Omental fat pad (tissue), 4 donors: ENCODE results near the gene PTPRM. TPM values are rescaled to one million over a fixed set of nuclear protein-coding genes. Genes with fewer than 3 reads are reported as not detected.

Experiments
- ATAC-seq: fragments of 150-250 bp; one replicate; pipeline ENCODE4 v1.9.1; 2016; ENCODE audit warnings: mild to moderate bottlenecking, moderate library complexity; ENCODE audit not compliant: low FRiP score
- DNase-seq: peaks from one replicate; pipeline ENCODE4 v3.0.0-alpha.2; 2019; ENCODE audit warnings: low spot score
- total RNA-seq, 4 donors: library from RNA; depleted of rRNA; stranded (reverse); fragments of >200 nt; gene quantifications; one replicate each; pipeline ENCODE4 v1.1.0, GENCODE V29; 2016
- TF ChIP-seq, protein P1 (sequence below), 3 donors: fragments of 450-650 bp; IDR thresholded peaks; one replicate each; pipeline ENCODE4 v1.5.1; 2016 to 2017; ENCODE audit warnings: antibody characterized with exemption in 3 of 3, mild to moderate bottlenecking in 3 of 3, moderate library complexity in 2 of 3

Gene PTPRM
- total RNA-seq, 4 donors from 2014 or later, result 64.8 to 238 (median 144) TPM

DNA sequence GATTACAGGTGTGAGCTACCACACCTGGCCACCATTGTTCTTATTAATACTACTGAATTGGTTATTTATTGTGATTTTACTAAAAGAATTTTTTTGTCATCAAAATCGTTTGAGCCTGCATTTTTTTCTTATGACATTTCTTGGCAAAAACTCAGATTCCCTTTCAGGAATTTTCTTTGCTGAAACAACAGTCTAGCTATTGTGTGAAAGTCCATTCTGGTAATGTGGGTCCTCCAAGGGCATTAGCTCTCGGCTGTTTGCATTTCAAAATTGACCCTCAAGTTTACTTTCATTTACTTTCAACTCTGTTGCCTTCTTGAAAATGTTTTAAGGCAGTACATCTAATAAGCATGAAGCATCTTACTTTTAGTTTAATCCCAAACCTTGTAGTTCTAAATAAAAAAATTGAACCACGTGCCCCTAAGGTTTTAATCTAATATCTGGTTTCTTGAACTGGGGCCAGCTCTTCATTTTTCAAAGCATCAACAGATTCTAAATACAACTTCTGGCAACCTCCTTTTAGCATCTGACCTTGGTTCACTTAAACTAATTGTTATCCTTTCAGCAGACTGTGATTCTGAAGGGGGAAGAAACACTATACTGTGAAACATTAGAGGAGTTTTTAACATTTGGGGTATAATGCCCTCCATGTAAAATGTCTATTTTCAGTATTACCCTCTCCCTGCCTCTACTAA lies 716.9 kb downstream of the PTPRM start:
- TF ChIP-seq, protein P1, sequence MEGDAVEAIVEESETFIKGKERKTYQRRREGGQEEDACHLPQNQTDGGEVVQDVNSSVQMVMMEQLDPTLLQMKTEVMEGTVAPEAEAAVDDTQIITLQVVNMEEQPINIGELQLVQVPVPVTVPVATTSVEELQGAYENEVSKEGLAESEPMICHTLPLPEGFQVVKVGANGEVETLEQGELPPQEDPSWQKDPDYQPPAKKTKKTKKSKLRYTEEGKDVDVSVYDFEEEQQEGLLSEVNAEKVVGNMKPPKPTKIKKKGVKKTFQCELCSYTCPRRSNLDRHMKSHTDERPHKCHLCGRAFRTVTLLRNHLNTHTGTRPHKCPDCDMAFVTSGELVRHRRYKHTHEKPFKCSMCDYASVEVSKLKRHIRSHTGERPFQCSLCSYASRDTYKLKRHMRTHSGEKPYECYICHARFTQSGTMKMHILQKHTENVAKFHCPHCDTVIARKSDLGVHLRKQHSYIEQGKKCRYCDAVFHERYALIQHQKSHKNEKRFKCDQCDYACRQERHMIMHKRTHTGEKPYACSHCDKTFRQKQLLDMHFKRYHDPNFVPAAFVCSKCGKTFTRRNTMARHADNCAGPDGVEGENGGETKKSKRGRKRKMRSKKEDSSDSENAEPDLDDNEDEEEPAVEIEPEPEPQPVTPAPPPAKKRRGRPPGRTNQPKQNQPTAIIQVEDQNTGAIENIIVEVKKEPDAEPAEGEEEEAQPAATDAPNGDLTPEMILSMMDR (IDR thresholded peaks at IDR 0.05), result no peak
- no peak for ATAC-seq

GRCh38 chr18:8286303-8286702 lies 719.2 kb downstream of the PTPRM start:
- no peak for DNase-seq
- ATAC-seq, result no peak
- TF ChIP-seq, protein P1 (IDR thresholded peaks at IDR 0.05), result no peak

More for the DNA sequence above, 716.9 kb downstream of the PTPRM start:
- DNase-seq, result no peak

DNA sequence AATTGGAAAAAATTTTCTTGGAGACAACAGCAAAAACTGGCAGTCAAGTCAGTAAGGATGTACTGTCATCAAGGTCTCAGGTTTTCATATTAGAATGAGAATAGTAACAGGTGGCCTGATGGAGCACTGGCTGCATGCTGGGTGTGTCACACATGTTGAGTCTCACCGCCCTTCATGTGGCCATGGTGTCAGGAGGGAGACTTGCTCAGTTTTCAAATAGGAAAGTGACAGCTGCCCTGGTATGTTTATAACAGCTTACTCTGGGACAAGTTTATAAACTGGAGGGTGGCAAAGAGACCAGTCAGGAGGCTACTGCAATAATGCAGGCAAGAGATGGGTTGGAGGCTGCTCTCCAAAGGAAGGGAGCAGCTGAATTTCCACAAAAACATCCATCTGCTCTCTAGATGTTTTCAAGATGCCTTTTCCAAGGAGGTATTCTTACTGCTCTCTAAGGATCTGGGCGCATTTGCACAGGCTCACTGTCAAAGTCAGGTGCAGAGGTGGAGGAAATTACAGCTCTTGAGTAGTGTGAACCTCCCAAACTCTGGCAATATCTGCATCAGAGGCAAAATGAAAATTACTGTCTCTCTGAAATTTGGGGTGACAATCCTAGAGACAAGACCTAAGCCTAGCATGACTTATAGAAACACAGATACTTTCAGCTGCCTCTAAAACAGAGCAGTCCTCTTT lies 720.2 kb downstream of the PTPRM start:
- TF ChIP-seq, protein P1 (IDR thresholded peaks at IDR 0.05), result no peak
- DNase-seq, result no peak
- no peak for ATAC-seq

GRCh38 chr18:8288472-8289195 lies 721.5 kb downstream of the PTPRM start:
- no peak for ATAC-seq
- DNase-seq, result no peak
- TF ChIP-seq, protein P1 (IDR thresholded peaks at IDR 0.05), result no peak

- TF ChIP-seq, protein P1 (IDR thresholded peaks at IDR 0.05), result no peak
- DNase-seq (no peak), ATAC-seq (no peak)
Measured at GRCh38 chr18:8290435-8290834, 723.3 kb downstream of the PTPRM start.

GRCh38 chr18:8290913-8291312 lies 723.8 kb downstream of the PTPRM start:
- DNase-seq, result no peak
- TF ChIP-seq, protein P1 (IDR thresholded peaks at IDR 0.05), result no peak
- ATAC-seq, result no peak
